CD14-positive monocyte (primary cell): ENCODE measurements around the gene ARL17B. TPM values are rescaled to one million over a fixed set of nuclear protein-coding genes. Genes with fewer than 3 reads are reported as not detected.
"Not testable (repeated sequence)": the region's sequence is repeated elsewhere in the genome, so short reads cannot be mapped to it uniquely, and the experiment has no call there.

ENCODE experiments used
- DNase-seq, 3 donors: peaks; one replicate each; pipeline ENCODE4 v3.0.0-alpha.2; 2011 to 2022
- H2AFZ ChIP-seq: 2 replicates; pipeline ENCODE4 v1.6.0; 2012; ENCODE audit warnings: mild to moderate bottlenecking, low read depth, low read length, inconsistent platforms; ENCODE audit not compliant: insufficient read depth, poor library complexity, severe bottlenecking
- H3K27ac ChIP-seq, 2 donors: 1 replicate in 1 of 2; 2 replicates in 1 of 2; pipeline ENCODE4 v1.5.1; 2012 to 2013; ENCODE audit warnings: low read length in 2 of 2, control low read depth in 1 of 2, inconsistent platforms in 1 of 2, low read depth in 1 of 2, mild to moderate bottlenecking in 1 of 2
- H3K27me3 ChIP-seq, 2 donors: one replicate each; pipeline versions ENCODE4 v1.6.0 to v1.6.1; 2011 to 2013; ENCODE audit warnings: low read length in 2 of 2; ENCODE audit not compliant: control insufficient read depth in 2 of 2, insufficient read depth in 2 of 2
- H3K36me3 ChIP-seq, 2 donors: replicated peaks in 1 of 2; 1 replicate in 1 of 2; 2 replicates in 1 of 2; pipeline versions ENCODE4 v1.5.1 to v1.6.1; 2012 to 2013; ENCODE audit warnings: low read length in 2 of 2, control low read depth in 1 of 2, inconsistent platforms in 1 of 2, mild to moderate bottlenecking in 1 of 2; ENCODE audit not compliant: insufficient read depth in 2 of 2, control insufficient read depth in 1 of 2
- H3K4me1 ChIP-seq, 2 donors: 1 replicate in 1 of 2; 2 replicates in 1 of 2; pipeline versions ENCODE4 v1.5.1 to v1.6.1; 2012 to 2013; ENCODE audit warnings: low read length in 2 of 2, control low read depth in 1 of 2, inconsistent platforms in 1 of 2, mild to moderate bottlenecking in 1 of 2, moderate library complexity in 1 of 2; ENCODE audit not compliant: insufficient read depth in 2 of 2, control insufficient read depth in 1 of 2
- H3K4me2 ChIP-seq: replicated peaks from 2 replicates; pipeline ENCODE3; 2012; ENCODE audit warnings: low read length, moderate library complexity, mild to moderate bottlenecking; ENCODE audit not compliant: poor library complexity, severe bottlenecking; ENCODE audit errors: extremely low read depth
- H3K4me3 ChIP-seq, 3 experiments: fragments of 200-600 bp in 1 of 3; sonication (generic) in 1 of 3; replicated peaks in 1 of 3; 1 replicate in 2 of 3; 2 replicates in 1 of 3; pipeline ENCODE4 v1.5.1; 2011 to 2013; ENCODE audit warnings: low read length in 3 of 3, mild to moderate bottlenecking in 3 of 3, control low read depth in 2 of 3, low read depth in 2 of 3, inconsistent platforms in 1 of 3, moderate library complexity in 1 of 3
- H3K79me2 ChIP-seq: 2 replicates; pipeline ENCODE4 v1.6.0; 2012; ENCODE audit warnings: mild to moderate bottlenecking, control low read depth, inconsistent platforms, low read length, moderate library complexity; ENCODE audit not compliant: insufficient read depth
- H3K9ac ChIP-seq: 2 replicates; pipeline ENCODE4 v1.6.0; 2017; ENCODE audit warnings: low read length, mild to moderate bottlenecking; ENCODE audit not compliant: insufficient read depth, poor library complexity, severe bottlenecking
- H3K9me3 ChIP-seq, 2 donors: replicated peaks in 1 of 2; 1 replicate in 1 of 2; 2 replicates in 1 of 2; pipeline versions ENCODE4 v1.5.1 to v1.6.1; 2012 to 2013; ENCODE audit warnings: low read length in 2 of 2, control low read depth in 1 of 2; ENCODE audit not compliant: control insufficient read depth in 1 of 2, insufficient read depth in 1 of 2
- H4K20me1 ChIP-seq: 2 replicates; pipeline ENCODE4 v1.6.0; 2012; ENCODE audit warnings: mild to moderate bottlenecking, low read length, control low read depth, moderate library complexity; ENCODE audit not compliant: insufficient read depth
- H3K27ac Mint-ChIP-seq, 7 donors: one replicate each; pipeline ENCODE4 v1.8.0; 2020; ENCODE audit warnings: mild to moderate bottlenecking in 7 of 7, mixed read lengths in 7 of 7, moderate library complexity in 6 of 7, inconsistent platforms in 2 of 7
- H3K27me3 Mint-ChIP-seq, 3 donors: one replicate each; pipeline ENCODE4 v1.8.0; 2021 to 2022; ENCODE audit warnings: low read depth in 3 of 3, mild to moderate bottlenecking in 3 of 3, mixed read lengths in 3 of 3, moderate library complexity in 3 of 3, inconsistent platforms in 1 of 3
- H3K36me3 Mint-ChIP-seq, 2 donors: one replicate each; pipeline ENCODE4 v1.8.0; 2020; ENCODE audit warnings: mixed read lengths in 2 of 2, inconsistent platforms in 1 of 2, mild to moderate bottlenecking in 1 of 2
- H3K4me1 Mint-ChIP-seq: one replicate; pipeline ENCODE4 v1.8.0; 2020; ENCODE audit warnings: mild to moderate bottlenecking, mixed read lengths
- H3K4me3 Mint-ChIP-seq, 2 donors: one replicate each; pipeline ENCODE4 v1.8.0; 2020; ENCODE audit warnings: mild to moderate bottlenecking in 2 of 2, mixed read lengths in 2 of 2, moderate library complexity in 1 of 2
- H3K9me3 Mint-ChIP-seq, 7 donors: one replicate each; pipeline ENCODE4 v1.8.0; 2020 to 2022; ENCODE audit warnings: mixed read lengths in 7 of 7, mild to moderate bottlenecking in 6 of 7, moderate library complexity in 6 of 7, inconsistent platforms in 2 of 7
- WGBS: methylation state at CpG from one replicate; pipeline ENCODE4 v1.1.5; 2013; ENCODE audit warnings: missing lambda C conversion rate; ENCODE audit not compliant: insufficient coverage; 5-methylcytosine and 5-hydroxymethylcytosine counted together
- intact Hi-C, 2 donors: fragments of 100-400 bp; cut with micrococcal nuclease; formaldehyde crosslinking; loops; one replicate each; pipeline versions ENCODE4 v1.15.0 to v1.15.1; 2023
- polyA plus RNA-seq, 3 donors: library from polyadenylated mRNA; depleted of rRNA in 1 of 3; unstranded in 2 of 3; stranded (reverse) in 1 of 3; fragments of 300-500 nt in 2 of 3; fragments of >200 nt in 1 of 3; fragmentation: Illumina TruSeq in 2 of 3; gene quantifications; 1 replicate in 2 of 3; 2 replicates in 1 of 3; pipeline ENCODE4 v1.2.3, GENCODE V29; 2012 to 2021

The ARL17B gene
- polyA plus RNA-seq, 3 donors, result 12.0 to 14.3 (median 13.6) TPM

- DNase-seq, H3K4me1 ChIP-seq, H3K4me3 Mint-ChIP-seq, H3K79me2 ChIP-seq, H3K9me3 ChIP-seq, H2AFZ ChIP-seq, H3K4me2 ChIP-seq, H3K4me3 ChIP-seq, H3K27ac Mint-ChIP-seq, H3K27ac ChIP-seq, H3K36me3 ChIP-seq, H4K20me1 ChIP-seq, intact Hi-C loops, H3K9ac ChIP-seq, H3K4me1 Mint-ChIP-seq, H3K27me3 Mint-ChIP-seq, H3K27me3 ChIP-seq, H3K36me3 Mint-ChIP-seq, H3K9me3 Mint-ChIP-seq: not testable (repeated sequence)
- WGBS, result no CpG with 5 or more reads among the region's 3 CpGs
Observed at GRCh38 chr17:46342131-46342530, 19.4 kb downstream of the ARL17B start.

- not testable (repeated sequence) for H3K27me3 Mint-ChIP-seq
Observed at GRCh38 chr17:46341220-46341619, 20.3 kb downstream of the ARL17B start.

GRCh38 chr17:46294831-46295230 is 66.7 kb downstream of the ARL17B start, which contains the start of gene LRRC37A:
TSS of gene LRRC37A (plus strand) at chr17:46295131. CDS start at chr17:46295134, 3 bp downstream.
- H3K79me2 ChIP-seq, intact Hi-C loops: not testable (repeated sequence)

More at GRCh38 chr17:46341220-46341619, 20.3 kb downstream of the ARL17B start:
- H3K4me2 ChIP-seq, H3K9ac ChIP-seq, H3K4me3 Mint-ChIP-seq, H3K36me3 Mint-ChIP-seq, H3K27me3 ChIP-seq, H3K36me3 ChIP-seq, H3K79me2 ChIP-seq, DNase-seq, H3K9me3 ChIP-seq, H4K20me1 ChIP-seq, H3K27ac ChIP-seq, H3K4me3 ChIP-seq, H3K9me3 Mint-ChIP-seq, H3K4me1 ChIP-seq, H2AFZ ChIP-seq, H3K4me1 Mint-ChIP-seq, H3K27ac Mint-ChIP-seq, intact Hi-C loops: not testable (repeated sequence)
- WGBS, result no CpG with 5 or more reads among the region's 19 CpGs

GRCh38 chr17:46291618-46292017 is 69.9 kb downstream of the ARL17B start:
- Histone ChIP-seq H3K4me1 (peaks cover 20 to 23% of the 10 kb centered on the region in 2 donors), H2AFZ (peak overlapping the region; percentile 16), H3K9ac (peak overlapping the region; percentile 41), H3K27ac (peak overlapping the region; percentile 64 to 77), H3K4me2 (peak overlapping the region; percentile 36), H3K4me3 (peak overlapping the region in 1 of 3 experiments; percentile 44)
- H3K9me3 Mint-ChIP-seq, intact Hi-C loops, H3K36me3 ChIP-seq, H3K9me3 ChIP-seq, H4K20me1 ChIP-seq, H3K36me3 Mint-ChIP-seq, H3K27me3 Mint-ChIP-seq, H3K79me2 ChIP-seq, H3K27me3 ChIP-seq, DNase-seq: not testable (repeated sequence)
- Mint-ChIP-seq H3K27ac (peak overlapping the region; percentile 90 to 96 (median 94)), H3K4me1 (peaks cover 25% of the 10 kb centered on the region), H3K4me3 (peak overlapping the region; percentile 47 to 78)
- WGBS, result no CpG with 5 or more reads among the region's 8 CpGs

More at GRCh38 chr17:46294831-46295230, 66.7 kb downstream of the ARL17B start, which contains the start of gene LRRC37A:
- not testable (repeated sequence) for H3K9ac ChIP-seq, H3K27ac ChIP-seq, H3K36me3 Mint-ChIP-seq, H3K9me3 Mint-ChIP-seq, H3K27ac Mint-ChIP-seq, H4K20me1 ChIP-seq, H3K4me3 ChIP-seq, H3K36me3 ChIP-seq, H3K27me3 Mint-ChIP-seq, H3K27me3 ChIP-seq, H3K4me3 Mint-ChIP-seq, DNase-seq, H3K9me3 ChIP-seq, H2AFZ ChIP-seq, H3K4me2 ChIP-seq
- no CpG with 5 or more reads among the region's 16 CpGs for WGBS
- H3K4me1 ChIP-seq, result peaks cover 18 to 21% of the 10 kb centered on the region in 2 donors
- H3K4me1 Mint-ChIP-seq, result peaks cover 17% of the 10 kb centered on the region
